ENCODE data around the gene TRIM56.
"Not testable (repeated sequence)": the region's sequence is repeated elsewhere in the genome, so short reads cannot be mapped to it uniquely, and the experiment has no call there.

TRIM56 gene

GRCh38 chr7:101108961-101109360 is 23.7 kb downstream of the TRIM56 start:
- Histone ChIP-seq H3K9me3 (ENCODE audit: severe bottlenecking) (peaks cover 4% of the 10 kb centered on the region), H3K27ac (no peak overlapping the region), H3K4me3 (ENCODE audit: low read depth, low read length) (no peak overlapping the region), H3K36me3 (no peaks in the 10 kb centered on the region), H3K27me3 (ENCODE audit: insufficient read depth, low read depth, severe bottlenecking) (peaks cover 98% of the 10 kb centered on the region)
- TF ChIP-seq, protein P1, sequence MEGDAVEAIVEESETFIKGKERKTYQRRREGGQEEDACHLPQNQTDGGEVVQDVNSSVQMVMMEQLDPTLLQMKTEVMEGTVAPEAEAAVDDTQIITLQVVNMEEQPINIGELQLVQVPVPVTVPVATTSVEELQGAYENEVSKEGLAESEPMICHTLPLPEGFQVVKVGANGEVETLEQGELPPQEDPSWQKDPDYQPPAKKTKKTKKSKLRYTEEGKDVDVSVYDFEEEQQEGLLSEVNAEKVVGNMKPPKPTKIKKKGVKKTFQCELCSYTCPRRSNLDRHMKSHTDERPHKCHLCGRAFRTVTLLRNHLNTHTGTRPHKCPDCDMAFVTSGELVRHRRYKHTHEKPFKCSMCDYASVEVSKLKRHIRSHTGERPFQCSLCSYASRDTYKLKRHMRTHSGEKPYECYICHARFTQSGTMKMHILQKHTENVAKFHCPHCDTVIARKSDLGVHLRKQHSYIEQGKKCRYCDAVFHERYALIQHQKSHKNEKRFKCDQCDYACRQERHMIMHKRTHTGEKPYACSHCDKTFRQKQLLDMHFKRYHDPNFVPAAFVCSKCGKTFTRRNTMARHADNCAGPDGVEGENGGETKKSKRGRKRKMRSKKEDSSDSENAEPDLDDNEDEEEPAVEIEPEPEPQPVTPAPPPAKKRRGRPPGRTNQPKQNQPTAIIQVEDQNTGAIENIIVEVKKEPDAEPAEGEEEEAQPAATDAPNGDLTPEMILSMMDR (IDR thresholded peaks at IDR 0.05; ENCODE audit: low read depth, low read length): no peak
- DNase-seq: no peak

GRCh38 chr7:101109368-101109767 is 24.1 kb downstream of the TRIM56 start:
- TF ChIP-seq, protein P1 (IDR thresholded peaks at IDR 0.05; ENCODE audit: low read depth, low read length): no peak
- Histone ChIP-seq H3K27ac (no peak overlapping the region), H3K36me3 (no peaks in the 10 kb centered on the region), H3K9me3 (ENCODE audit: severe bottlenecking) (peaks cover 4% of the 10 kb centered on the region), H3K4me3 (ENCODE audit: low read depth, low read length) (no peak overlapping the region), H3K27me3 (ENCODE audit: insufficient read depth, low read depth, severe bottlenecking) (peaks cover 98% of the 10 kb centered on the region)
- DNase-seq: no peak

DNA sequence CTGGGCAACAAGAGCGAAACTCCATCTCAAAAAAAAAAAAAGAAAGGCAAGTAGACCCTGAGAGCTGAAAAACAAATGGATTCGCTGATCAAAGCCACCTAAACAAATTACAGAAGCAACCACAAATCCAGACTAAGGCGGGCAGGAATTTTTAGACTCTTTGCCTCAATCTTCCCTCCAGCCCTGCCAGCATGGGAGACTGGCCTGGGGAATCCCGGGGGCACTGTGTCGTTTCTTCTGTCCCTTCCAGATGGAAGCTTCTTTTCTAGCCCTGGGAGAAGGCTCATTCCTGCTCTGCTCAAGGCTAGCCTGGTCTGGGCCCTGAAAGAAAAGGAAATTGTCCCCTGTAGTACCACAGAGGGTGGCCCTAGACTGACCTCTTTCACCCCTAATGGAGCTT is 26.0 kb downstream of the TRIM56 start:
- Histone ChIP-seq H3K36me3 (no peaks in the 10 kb centered on the region), H3K9me3 (ENCODE audit: severe bottlenecking) (peaks cover 4% of the 10 kb centered on the region), H3K4me3 (ENCODE audit: low read depth, low read length) (no peak overlapping the region), H3K27me3 (ENCODE audit: insufficient read depth, low read depth, severe bottlenecking) (peaks cover 96% of the 10 kb centered on the region), H3K27ac (no peak overlapping the region)
- no peak for DNase-seq
- TF ChIP-seq, protein P1 (IDR thresholded peaks at IDR 0.05; ENCODE audit: low read depth, low read length): no peak

GRCh38 chr7:101112233-101112632 is 27.0 kb downstream of the TRIM56 start:
- Histone ChIP-seq H3K4me3 (ENCODE audit: low read depth, low read length) (no peak overlapping the region), H3K9me3 (ENCODE audit: severe bottlenecking) (peaks cover 4% of the 10 kb centered on the region), H3K36me3 (no peaks in the 10 kb centered on the region), H3K27ac (no peak overlapping the region), H3K27me3 (ENCODE audit: insufficient read depth, low read depth, severe bottlenecking) (peaks cover 95% of the 10 kb centered on the region)
- DNase-seq: no peak
- TF ChIP-seq, protein P1 (IDR thresholded peaks at IDR 0.05; ENCODE audit: low read depth, low read length): no peak

DNA sequence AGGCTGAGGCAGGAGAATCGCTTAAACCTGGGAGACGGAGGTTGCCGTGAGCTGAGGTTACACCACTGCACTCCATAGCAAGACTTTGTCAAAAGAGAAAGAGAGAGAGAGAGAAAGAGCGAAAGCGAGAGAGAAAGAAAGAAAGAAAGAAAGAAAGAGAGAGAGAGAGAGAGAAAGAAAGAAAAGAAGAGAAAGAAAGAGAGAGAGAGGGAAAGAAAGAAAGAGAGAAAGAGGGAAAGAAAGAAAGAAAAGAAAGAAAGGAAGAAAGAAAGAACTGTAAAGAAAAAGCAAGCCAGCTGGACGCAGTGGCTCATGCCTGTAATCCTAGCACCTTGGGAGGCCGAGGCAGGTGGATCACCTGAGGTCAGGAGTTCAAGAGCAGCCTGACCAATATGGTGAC is 27.9 kb downstream of the TRIM56 start:
- not testable (repeated sequence) for H3K9me3 ChIP-seq (ENCODE audit: severe bottlenecking); H3K36me3 ChIP-seq; H3K27ac ChIP-seq; H3K4me3 ChIP-seq (ENCODE audit: low read depth, low read length); DNase-seq
- peaks cover 96% of the 10 kb centered on the region for H3K27me3 ChIP-seq (ENCODE audit: insufficient read depth, low read depth, severe bottlenecking)

- peaks cover 94% of the 10 kb centered on the region for H3K27me3 ChIP-seq (ENCODE audit: insufficient read depth, low read depth, severe bottlenecking)
- no peak overlapping the region for H3K4me3 ChIP-seq (ENCODE audit: low read depth, low read length)
- TF ChIP-seq, protein P1 (IDR thresholded peaks at IDR 0.05; ENCODE audit: low read depth, low read length): no peak
- peaks cover 4% of the 10 kb centered on the region for H3K9me3 ChIP-seq (ENCODE audit: severe bottlenecking)
- no peak overlapping the region for H3K27ac ChIP-seq
- DNase-seq: no peak
- H3K36me3 ChIP-seq: no peaks in the 10 kb centered on the region
These were observed 28.6 kb downstream of the TRIM56 start for GRCh38 chr7:101113836-101114235.
